Activated naive CD8-positive, alpha-beta T cell treated with anti-CD3 and anti-CD28 coated beads, Interleukin-2, amount 50 U/mL, for 16 hours (primary cell): ENCODE data around the gene TUBA3E.
"Not testable (repeated sequence)": the region's sequence is repeated elsewhere in the genome, so short reads cannot be mapped to it uniquely, and the experiment has no call there.

Experiments used
- DNase-seq: peaks from one replicate; pipeline ENCODE4 v3.0.0-alpha.2; 2020; ENCODE audit warnings: low read depth, low spot score

The TUBA3E gene

GRCh38 chr2:130198343-130198742 is at the start of gene TUBA3E:
TUBA3E (minus strand) TSS chr2:130198439; CDS start chr2:130198360, 79 bp downstream.
- DNase-seq = no peak

DNA sequence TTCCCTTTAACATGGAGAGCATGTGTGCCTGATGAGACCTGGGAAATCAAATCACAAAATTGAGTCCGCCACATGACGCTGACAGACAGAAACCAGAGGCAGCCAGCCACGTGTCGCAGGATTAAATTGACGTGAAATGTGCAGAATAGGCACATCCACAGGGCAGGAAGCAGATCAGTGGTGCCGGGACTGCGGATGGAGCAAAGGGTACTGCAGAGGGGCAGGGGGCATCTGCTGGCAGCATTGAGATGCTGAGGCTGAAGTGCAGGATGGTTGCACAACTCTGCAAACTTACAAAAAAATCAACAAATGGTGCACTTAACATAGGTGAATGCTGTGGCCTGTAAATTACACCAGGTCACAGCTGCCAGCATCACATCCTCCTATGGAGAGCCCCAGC is 48.2 kb upstream of the TUBA3E start:
- no peak for DNase-seq

DNA sequence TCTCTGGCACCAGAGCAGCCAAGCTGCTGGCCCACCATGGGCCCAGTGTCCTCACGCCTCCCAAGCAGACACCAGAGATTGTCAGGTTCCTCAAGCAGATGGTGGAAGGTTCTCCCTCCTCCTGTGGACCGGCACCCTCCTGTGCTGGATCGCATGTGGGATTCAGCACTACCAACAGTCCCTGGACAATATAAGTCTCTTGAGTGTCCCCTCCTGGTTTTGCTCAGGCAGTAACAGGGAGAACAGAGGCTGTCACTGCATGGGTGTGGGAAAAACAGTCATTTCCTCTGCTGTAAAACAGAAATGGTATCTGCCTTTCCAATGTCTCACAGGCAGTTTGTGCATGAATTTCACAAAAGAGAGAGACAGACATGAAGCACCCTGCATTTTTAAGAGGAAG is 47.7 kb upstream of the TUBA3E start:
- no peak for DNase-seq

GRCh38 chr2:130243359-130243758 is 45.1 kb upstream of the TUBA3E start:
- no peak for DNase-seq

DNA sequence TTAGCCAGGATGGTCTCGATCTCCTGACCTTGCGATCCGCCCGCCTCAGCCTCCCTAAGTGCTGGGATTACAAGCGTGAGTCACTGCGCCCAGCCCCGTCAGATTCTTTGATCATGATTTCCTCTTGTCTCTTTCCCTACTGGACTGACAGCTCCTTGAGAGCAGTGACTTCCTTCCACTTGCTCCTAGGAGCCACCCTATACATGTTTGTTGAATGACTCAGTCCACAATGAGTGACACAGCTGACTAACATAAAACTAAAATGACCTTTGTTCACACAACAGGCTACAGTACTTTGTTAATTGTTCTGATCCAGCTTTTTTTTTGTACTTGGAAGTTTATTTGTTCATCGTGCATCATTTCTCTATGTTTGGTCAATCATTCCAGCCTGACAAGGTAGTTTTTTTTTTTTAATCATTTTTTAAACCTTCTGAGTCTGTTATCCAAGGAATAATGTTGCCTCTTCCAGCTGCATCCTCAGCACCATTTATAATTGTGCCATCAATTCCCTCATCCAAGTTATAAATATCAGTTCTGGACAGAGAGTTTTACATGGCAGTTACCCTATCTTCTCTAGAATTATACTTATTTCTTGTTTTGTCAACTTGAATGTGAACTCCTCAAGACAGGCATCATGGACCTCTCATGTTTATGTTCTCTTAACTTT is 42.9 kb upstream of the TUBA3E start:
- no peak for DNase-seq

DNA sequence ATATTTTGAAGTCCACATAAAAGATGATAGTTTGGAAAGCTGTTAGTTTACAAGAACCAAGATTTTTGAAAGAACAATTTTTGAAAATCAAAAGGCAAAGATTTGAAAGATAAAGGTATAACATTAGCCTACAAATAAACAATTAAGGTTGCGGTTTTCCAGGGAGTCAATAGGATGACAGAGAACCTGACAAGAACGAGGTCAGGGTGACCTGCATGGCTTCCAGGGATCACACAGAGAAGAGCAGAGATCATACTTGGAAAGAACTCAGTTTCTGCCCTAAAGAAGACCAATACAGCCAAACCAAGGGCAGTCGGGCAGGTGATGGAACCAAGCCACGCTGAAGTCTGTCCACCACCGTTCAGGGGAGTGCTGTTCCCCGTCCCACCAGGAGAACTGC is 41.3 kb upstream of the TUBA3E start:
- DNase-seq = not testable (repeated sequence)

DNA sequence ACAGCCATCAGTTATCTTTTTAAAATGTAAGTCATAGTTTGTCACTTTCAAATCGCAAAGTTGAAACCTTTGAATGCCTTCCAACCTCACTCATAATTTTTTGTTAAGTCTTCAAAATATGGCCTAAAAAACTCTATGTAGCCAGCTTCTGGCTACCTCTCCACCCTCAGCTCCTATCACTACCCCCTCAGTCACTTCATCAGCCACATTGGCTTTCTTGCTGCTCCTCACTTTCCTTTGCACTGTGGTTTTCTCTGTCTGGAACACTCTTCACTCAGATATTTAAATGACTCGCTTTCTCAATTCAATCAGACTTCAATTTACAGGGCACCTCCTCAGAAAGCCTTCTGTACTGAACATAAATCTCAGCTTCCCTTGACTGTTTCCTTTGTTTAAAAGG is 34.8 kb upstream of the TUBA3E start:
- not testable (repeated sequence) for DNase-seq

- no peak for DNase-seq
These were observed 33.4 kb upstream of the TUBA3E start for GRCh38 chr2:130231656-130232055.

- DNase-seq = not testable (repeated sequence)
These were observed 32.7 kb upstream of the TUBA3E start for GRCh38 chr2:130230907-130231306.

DNA sequence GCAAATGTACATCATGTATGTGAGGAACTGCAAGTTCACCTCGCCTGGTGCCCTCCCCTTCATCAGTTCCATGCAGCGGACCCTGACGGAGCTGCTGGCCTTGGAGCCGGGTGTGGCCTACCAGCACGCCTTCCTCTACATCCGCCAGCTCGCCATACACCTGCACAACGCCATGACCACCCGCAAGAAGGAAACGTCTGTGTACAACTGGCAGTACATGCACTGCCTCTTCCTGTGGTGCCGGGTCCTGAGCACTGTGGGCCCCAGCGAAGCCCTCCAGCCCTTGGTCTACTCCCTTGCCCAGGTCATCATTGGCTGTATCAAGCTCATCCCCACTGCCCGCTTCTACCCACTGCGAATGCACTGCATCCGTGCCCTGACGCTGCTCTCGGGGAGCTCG is 32.1 kb upstream of the TUBA3E start:
- not testable (repeated sequence) for DNase-seq

- DNase-seq = not testable (repeated sequence)
These were observed 30.9 kb upstream of the TUBA3E start for GRCh38 chr2:130229161-130229510.

- DNase-seq = not testable (repeated sequence)
These were observed 30.4 kb upstream of the TUBA3E start for GRCh38 chr2:130228467-130229160.

GRCh38 chr2:130228005-130228404 is 29.8 kb upstream of the TUBA3E start:
- not testable (repeated sequence) for DNase-seq

GRCh38 chr2:130222523-130222922 is 24.3 kb upstream of the TUBA3E start:
- DNase-seq = not testable (repeated sequence)

DNA sequence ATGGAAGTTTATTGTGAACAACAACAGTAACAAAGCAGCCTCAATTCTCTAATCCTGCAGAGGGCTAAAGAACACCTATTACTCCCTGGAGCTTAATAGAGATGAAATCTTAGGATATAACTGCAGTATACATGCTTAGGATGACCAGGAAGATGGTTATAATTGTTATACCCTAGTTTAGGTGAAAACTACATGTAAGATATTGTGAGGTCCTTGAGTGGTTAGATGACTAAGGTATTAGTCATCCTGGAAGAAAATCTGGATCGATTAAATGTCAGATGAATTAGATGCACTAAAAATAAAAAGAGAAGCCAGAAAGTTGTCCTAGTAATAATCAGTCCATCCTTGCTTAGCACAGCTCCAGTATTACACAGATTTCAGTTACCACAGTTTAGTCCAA is 22.3 kb upstream of the TUBA3E start:
- DNase-seq = not testable (repeated sequence)

- not testable (repeated sequence) for DNase-seq
These were observed 20.9 kb upstream of the TUBA3E start for GRCh38 chr2:130219147-130219546.

GRCh38 chr2:130207051-130207450 is 8.8 kb upstream of the TUBA3E start:
- DNase-seq = not testable (repeated sequence)

- not testable (repeated sequence) for DNase-seq
These were observed 4.9 kb upstream of the TUBA3E start for GRCh38 chr2:130203150-130203549.

DNA sequence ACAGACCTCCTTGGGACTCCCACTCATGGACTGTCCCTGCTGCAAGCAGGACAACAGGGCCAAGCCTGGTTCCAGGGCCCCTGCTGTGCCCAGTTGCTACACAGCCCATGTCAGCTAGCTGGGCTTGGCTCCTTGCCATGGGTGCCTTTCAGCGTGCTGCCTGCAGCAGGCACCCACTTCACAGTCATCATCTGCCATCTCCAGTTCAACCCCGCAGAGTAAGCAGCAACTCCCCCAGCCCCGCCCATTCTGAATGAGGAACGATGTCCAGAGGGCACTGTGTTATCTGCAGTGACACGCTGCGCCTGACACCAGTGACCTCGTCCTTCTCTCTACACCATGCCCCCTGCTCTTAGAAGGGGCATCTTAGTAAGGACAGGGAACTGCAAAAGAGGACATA is 4.3 kb upstream of the TUBA3E start:
- not testable (repeated sequence) for DNase-seq

DNA sequence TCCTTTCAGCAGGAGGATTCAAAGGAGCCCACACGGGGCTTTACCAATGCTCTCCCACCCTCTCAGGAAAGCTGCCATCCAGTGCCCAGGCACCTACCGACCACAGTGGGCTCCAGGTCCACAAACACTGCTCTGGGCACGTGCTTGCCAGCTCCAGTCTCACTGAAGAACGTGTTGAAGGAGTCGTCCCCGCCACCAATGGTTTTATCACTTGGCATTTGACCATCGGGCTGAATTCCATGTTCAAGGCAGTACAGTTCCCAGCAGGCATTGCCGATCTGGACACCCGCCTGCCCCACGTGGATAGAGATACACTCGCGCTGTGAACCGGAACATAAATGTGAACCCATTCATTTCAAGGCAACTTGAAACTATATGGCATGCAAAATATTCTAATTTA is 2.2 kb downstream of the TUBA3E start:
- not testable (repeated sequence) for DNase-seq

DNA sequence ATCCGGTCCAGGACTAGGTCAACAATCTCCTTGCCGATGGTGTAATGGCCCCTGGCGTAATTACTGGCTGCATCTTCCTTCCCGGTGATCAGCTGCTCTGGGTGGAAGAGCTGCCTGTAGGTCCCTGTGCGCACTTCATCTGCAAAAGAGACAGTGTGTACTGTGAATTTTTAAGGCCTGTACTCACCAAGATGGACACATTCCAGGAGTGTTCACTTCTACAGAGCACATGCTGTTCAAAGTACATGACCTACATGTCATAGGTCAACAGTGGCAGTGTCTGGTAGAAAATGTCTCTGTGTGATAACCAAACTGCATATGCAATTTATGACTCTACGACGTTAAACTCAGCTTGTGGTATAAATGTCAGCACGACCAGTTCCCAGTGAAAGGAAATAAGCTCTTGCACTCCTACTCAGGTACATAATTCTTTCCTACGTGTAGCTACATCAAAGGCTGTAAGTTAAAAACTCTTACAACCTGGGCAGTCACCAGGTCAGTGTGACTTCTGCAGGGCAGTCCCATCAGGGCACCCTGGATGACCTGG is 3.1 kb downstream of the TUBA3E start:
- not testable (repeated sequence) for DNase-seq

- DNase-seq = not testable (repeated sequence)
These were observed 4.4 kb downstream of the TUBA3E start for GRCh38 chr2:130193824-130194223.

DNA sequence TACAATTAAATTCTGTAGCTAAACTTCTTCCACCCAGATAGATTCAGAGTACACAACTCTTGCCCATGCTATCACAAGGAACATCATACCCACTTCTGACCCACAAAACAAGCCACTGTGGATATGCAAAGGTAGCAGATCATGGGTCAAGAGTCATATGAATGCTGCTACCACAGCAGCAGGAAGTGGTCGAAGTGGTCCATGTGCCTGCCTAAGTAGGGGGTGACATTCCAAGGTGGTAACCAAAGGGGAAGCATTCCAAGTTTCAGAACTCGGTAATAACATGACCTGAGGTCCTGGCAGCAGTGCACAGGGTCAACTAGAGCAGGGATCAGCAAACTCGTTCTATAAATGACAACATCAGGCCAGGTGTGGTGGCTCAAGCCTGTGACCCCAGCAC is 5.8 kb downstream of the TUBA3E start:
- DNase-seq = not testable (repeated sequence)
